Heart left ventricle (tissue), 16 donors: Measurements from ENCODE around the gene CRYBG3. TPM values are rescaled to one million over a fixed set of nuclear protein-coding genes. Genes with fewer than 3 reads are reported as not detected.
A peak's percentile ranks its signal among the peaks of the same experiment; 100 is the strongest.

Experiments used
- ATAC-seq, 4 donors: fragments of 200-7000 bp; cut with Tn5 transposase; one replicate each; pipeline ENCODE4 v1.9.1; 2020 to 2022; ENCODE audit warnings: moderate library complexity in 4 of 4, mild to moderate bottlenecking in 3 of 4, moderate number of reproducible peaks in 1 of 4
- DNase-seq, 5 donors: peaks; one replicate each; pipeline ENCODE4 v3.0.0-alpha.2; 2020
- H3K27ac ChIP-seq, 12 donors: fragments of 200-600 bp; sonication (generic) in 4 of 12; one replicate each; pipeline versions ENCODE4 v1.5.0 to v1.8.0; 2016 to 2022; ENCODE audit warnings: mild to moderate bottlenecking in 2 of 12
- H3K27me3 ChIP-seq, 9 donors: fragments of 200-600 bp; sonication (generic) in 2 of 9; one replicate each; pipeline versions ENCODE4 v1.5.1 to v1.8.0; 2016 to 2022; ENCODE audit warnings: mild to moderate bottlenecking in 3 of 9
- H3K36me3 ChIP-seq, 9 donors: fragments of 200-600 bp; sonication (generic) in 2 of 9; one replicate each; pipeline versions ENCODE4 v1.5.0 to v1.8.0; 2018 to 2022; ENCODE audit warnings: mild to moderate bottlenecking in 2 of 9
- H3K4me1 ChIP-seq, 12 donors: fragments of 200-600 bp; sonication (generic) in 4 of 12; one replicate each; pipeline versions ENCODE4 v1.5.0 to v1.8.0; 2016 to 2022; ENCODE audit warnings: mild to moderate bottlenecking in 3 of 12
- H3K4me3 ChIP-seq, 12 donors: fragments of 200-600 bp; sonication (generic) in 4 of 12; one replicate each; pipeline versions ENCODE4 v1.5.0 to v1.8.0; 2017 to 2022; ENCODE audit warnings: mild to moderate bottlenecking in 9 of 12, moderate library complexity in 4 of 12
- H3K9me3 ChIP-seq, 12 donors: fragments of 200-600 bp; sonication (generic) in 4 of 12; one replicate each; pipeline versions ENCODE4 v1.5.0 to v1.8.0; 2016 to 2022; ENCODE audit warnings: mild to moderate bottlenecking in 1 of 12
- POLR2A ChIP-seq, 2 donors: fragments of 450-650 bp; IDR thresholded peaks; one replicate each; pipeline ENCODE4 v1.6.1; 2017; ENCODE audit warnings: antibody characterized with exemption in 2 of 2, mild to moderate bottlenecking in 2 of 2, moderate library complexity in 2 of 2
- WGBS, 4 donors: extraction: QIAGEN DNeasy Blood & Tissue Kit in 2 of 4; methylation state at CpG; one replicate each; pipeline versions ENCODE4 v1.1.5 to v1.1.7; 2013 to 2018; 5-methylcytosine and 5-hydroxymethylcytosine counted together
- intact Hi-C, 10 donors: fragments of 100-400 bp; cut with DNase I; formaldehyde crosslinking; loops; one replicate each; pipeline versions ENCODE4 v1.11.1 to v1.14.2; 2022
- polyA plus RNA-seq, 2 donors: library from polyadenylated mRNA; stranded (reverse); fragments of 200-250 nt; gene quantifications; one replicate each; pipeline ENCODE4 v1.2.3, GENCODE V29; 2013
- total RNA-seq, 9 donors: library from RNA; depleted of rRNA in 2 of 9; stranded (reverse); fragments of >200 nt in 2 of 9; fragmentation: NEBNext Ultra II Directional in 3 of 9; extraction: Animal tissue kit (Norgen Biotek cat#: 25700) in 3 of 9; gene quantifications; one replicate each; pipeline versions ENCODE4 v1.1.0 to v1.2.4, GENCODE V29; 2016 to 2023
- TF ChIP-seq, protein P1 (sequence below), 12 donors: fragments of 200-600 bp; sonication (generic) in 4 of 12; IDR thresholded peaks; one replicate each; pipeline versions ENCODE4 v1.5.0 to v1.8.0; 2018 to 2022; ENCODE audit warnings: antibody characterized with exemption in 12 of 12, mild to moderate bottlenecking in 5 of 12
- donor health status: ischemic (EF 13 %, LVEDD 7.1; RV severe dilation, severe dysfunction).
- donor health status: healthy with polysubstance abuse.
- donor health status: DM: no; HTN: yes; CAD: no.
- donor health status: DM: no; HTN: no; CAD: no.
- donor health status: ischemic (EF 25% LVEDD 6.9; RV normal size, moderate dysfunction).
- donor health status: ischemic (EF 25% LVEDD 5.7; RV mildly dilated, moderate dysfunction).
- donor health status: healthy.
- donor health status: DM: yes; HTN: yes; CAD: no.
- donor health status: ischemic (EF 35%, LVEDD 5.7; RV mildly dilated, moderate dysfunction).
- donor health status: nonischemic (EF 11% LVEDD 7.7; RV severe dilation, severe dysfunction).
- donor health status: DM: yes; HTN: yes; CAD: no.
- donor health status: PGD.
- donor health status: ischemic (EF 29% LVEDD 5.4; RV normal size, mild dysfunction).
- donor health status: nonischemic (EF 23%, LVEDD 6.1; RV moderate dilation, normal function).

The CRYBG3 gene
- total and polyA plus RNA-seq, 11 donors: 5.5 to 34.1 (median 20.9) TPM

DNA sequence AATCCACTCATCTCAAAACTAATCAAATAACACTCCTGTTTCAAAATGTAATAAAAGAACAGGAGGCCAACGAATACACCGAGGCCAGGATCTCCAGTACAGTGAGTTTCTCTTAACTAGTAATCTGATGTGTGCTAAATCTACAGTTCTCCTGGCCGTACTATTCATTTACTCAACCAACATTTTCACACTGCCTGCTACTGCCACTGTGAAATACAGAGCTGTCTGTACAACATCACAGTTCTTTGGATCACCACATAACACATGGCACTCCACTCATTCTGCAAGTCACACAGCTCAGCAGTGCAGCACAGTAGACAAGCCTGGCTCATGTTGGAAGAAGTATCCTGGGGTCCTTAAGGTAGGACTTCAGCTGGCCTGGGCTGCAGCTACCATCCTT is 128.5 kb downstream of the CRYBG3 start:
- no peak for DNase-seq
- 93 to 98% (median 98%) methylated on average over 3 of the region's 3 CpGs for WGBS, 4 donors
- no peak for ATAC-seq
- intact Hi-C loops: loop anchor here in 1 of 10 donors (5.0 kb wide), 1 partner anchor 153 kb away; no protein-coding TSS in a partner anchor
- H3K4me3 ChIP-seq: no peak overlapping the region
- no peaks in the 10 kb centered on the region for H3K9me3 ChIP-seq
- TF ChIP-seq, protein P1, sequence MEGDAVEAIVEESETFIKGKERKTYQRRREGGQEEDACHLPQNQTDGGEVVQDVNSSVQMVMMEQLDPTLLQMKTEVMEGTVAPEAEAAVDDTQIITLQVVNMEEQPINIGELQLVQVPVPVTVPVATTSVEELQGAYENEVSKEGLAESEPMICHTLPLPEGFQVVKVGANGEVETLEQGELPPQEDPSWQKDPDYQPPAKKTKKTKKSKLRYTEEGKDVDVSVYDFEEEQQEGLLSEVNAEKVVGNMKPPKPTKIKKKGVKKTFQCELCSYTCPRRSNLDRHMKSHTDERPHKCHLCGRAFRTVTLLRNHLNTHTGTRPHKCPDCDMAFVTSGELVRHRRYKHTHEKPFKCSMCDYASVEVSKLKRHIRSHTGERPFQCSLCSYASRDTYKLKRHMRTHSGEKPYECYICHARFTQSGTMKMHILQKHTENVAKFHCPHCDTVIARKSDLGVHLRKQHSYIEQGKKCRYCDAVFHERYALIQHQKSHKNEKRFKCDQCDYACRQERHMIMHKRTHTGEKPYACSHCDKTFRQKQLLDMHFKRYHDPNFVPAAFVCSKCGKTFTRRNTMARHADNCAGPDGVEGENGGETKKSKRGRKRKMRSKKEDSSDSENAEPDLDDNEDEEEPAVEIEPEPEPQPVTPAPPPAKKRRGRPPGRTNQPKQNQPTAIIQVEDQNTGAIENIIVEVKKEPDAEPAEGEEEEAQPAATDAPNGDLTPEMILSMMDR (IDR thresholded peaks at IDR 0.05): no peak
- no peak for TF ChIP-seq POLR2A (IDR thresholded peaks at IDR 0.05)
- peaks cover 0 to 99% (median 87%) of the 10 kb centered on the region in 9 donors for H3K36me3 ChIP-seq
- no peaks in the 10 kb centered on the region for H3K27me3 ChIP-seq
- no peak overlapping the region for H3K27ac ChIP-seq
- H3K4me1 ChIP-seq: no peaks in the 10 kb centered on the region

DNA sequence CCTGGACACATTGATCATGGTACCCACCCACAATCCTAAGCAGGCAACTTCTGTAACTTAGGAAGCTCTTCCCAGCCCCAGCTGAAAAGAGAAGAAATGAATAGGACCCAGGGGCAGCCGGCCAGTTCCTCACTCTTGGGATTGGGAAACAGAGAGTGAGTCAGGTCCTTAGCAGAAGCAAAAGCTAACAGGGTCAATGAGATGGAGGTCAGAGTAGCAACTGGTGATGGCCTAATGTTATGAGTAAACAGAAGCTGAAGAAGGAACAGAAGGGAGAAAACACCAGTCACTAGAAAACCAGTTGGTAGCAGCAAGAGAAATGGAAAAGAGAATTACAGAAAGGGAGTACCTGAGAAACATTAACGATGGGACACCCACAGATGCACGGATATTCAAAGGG is 130.5 kb downstream of the CRYBG3 start:
- ATAC-seq (peak in 2 of 4 donors; percentile 65 to 84), DNase-seq (peak in 1 of 5 donors; percentile 44)
- TF ChIP-seq, protein P1 (IDR thresholded peaks at IDR 0.05): no peak
- no peak for TF ChIP-seq POLR2A (IDR thresholded peaks at IDR 0.05)
- no peaks in the 10 kb centered on the region for H3K27me3 ChIP-seq
- no peaks in the 10 kb centered on the region for H3K9me3 ChIP-seq
- H3K36me3 ChIP-seq: peaks cover 0 to 95% (median 71%) of the 10 kb centered on the region in 9 donors
- WGBS, 4 donors: 86 to 95% (median 92%) methylated on average over 3 of the region's 3 CpGs
- H3K4me1 ChIP-seq: no peaks in the 10 kb centered on the region
- intact Hi-C loops: loop anchor here in 1 of 10 donors (5.0 kb wide), 1 partner anchor 155 kb away; no protein-coding TSS in a partner anchor
- no peak overlapping the region for H3K27ac ChIP-seq
- H3K4me3 ChIP-seq: no peak overlapping the region

DNA sequence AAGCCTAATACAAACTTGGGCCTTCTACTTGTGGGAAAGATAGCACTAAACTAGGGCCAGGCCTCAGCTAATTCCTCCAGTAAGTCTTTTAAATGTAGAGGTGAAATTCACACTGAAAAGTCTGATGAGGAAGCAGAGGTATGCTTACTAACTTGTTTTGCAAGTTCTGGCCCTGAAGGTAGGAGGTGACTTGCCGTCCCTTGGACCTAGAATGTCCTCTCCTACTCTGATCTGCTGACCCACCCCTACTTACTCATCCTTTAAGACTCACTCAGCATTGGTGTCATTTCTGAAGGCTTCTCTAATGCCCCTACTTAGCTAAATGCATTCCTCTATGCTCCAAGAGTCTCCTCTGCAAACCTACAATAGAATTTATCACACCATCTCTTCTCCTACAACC is 131.1 kb downstream of the CRYBG3 start:
- WGBS, 4 donors: 83 to 100% (median 97%) methylated on average over 1 of the region's 1 CpG
- intact Hi-C loops: loop anchor here in 1 of 10 donors (5.0 kb wide), 1 partner anchor 156 kb away; no protein-coding TSS in a partner anchor
- Histone ChIP-seq H3K27ac (no peak overlapping the region), H3K9me3 (no peaks in the 10 kb centered on the region), H3K36me3 (peaks cover 0 to 94% (median 65%) of the 10 kb centered on the region in 9 donors), H3K4me1 (peaks cover 0 to 5% (median 0%) of the 10 kb centered on the region in 12 donors), H3K27me3 (no peaks in the 10 kb centered on the region), H3K4me3 (no peak overlapping the region)
- TF ChIP-seq, protein P1 (IDR thresholded peaks at IDR 0.05): no peak
- no peak for TF ChIP-seq POLR2A (IDR thresholded peaks at IDR 0.05)
- DNase-seq: no peak
- no peak for ATAC-seq

DNA sequence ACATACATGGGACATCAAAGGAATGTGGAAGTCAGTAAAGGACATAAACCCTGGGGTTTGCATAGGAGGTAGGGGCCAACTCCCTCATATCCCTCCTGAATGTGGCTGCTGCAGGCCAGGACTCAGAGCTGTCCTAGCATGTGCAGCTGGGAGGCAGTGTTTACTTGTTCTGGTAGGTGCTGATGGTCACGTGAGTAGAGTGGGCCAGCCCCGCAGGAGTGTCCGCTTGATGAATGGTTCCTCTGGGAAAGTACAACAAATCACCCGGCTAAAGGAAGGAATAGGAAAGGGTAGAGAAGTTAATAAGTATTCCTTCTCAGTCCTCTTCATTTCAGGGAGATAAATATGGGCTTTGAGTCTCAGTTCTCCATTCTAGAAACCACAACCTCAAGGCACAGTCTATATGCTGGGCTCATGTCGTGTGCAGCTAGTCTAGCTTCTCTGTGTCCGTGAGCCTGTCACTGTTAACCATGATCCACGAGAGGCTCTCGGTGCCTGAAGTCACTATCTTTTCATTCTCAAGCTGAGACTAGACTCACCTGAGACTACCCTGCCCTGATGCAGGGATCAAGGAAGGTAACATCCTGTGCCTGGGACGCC is 132.5 kb downstream of the CRYBG3 start:
- peaks cover 0 to 93% (median 63%) of the 10 kb centered on the region in 9 donors for H3K36me3 ChIP-seq
- no peaks in the 10 kb centered on the region for H3K27me3 ChIP-seq
- no peak for ATAC-seq
- WGBS, 4 donors: 89 to 94% (median 92%) methylated on average over 9 of the region's 9 CpGs
- TF ChIP-seq POLR2A (IDR thresholded peaks at IDR 0.05): no peak
- TF ChIP-seq, protein P1 (IDR thresholded peaks at IDR 0.05): no peak
- intact Hi-C loops: loop anchor here in 1 of 10 donors (5.0 kb wide), 1 partner anchor 157 kb away; no protein-coding TSS in a partner anchor
- no peak overlapping the region for H3K27ac ChIP-seq
- H3K9me3 ChIP-seq: no peaks in the 10 kb centered on the region
- peaks cover 0 to 16% (median 0%) of the 10 kb centered on the region in 12 donors for H3K4me1 ChIP-seq
- H3K4me3 ChIP-seq: no peak overlapping the region
- DNase-seq: no peak
